Left ventricle myocardium inferior (tissue), 1 donor: ENCODE results near the gene DBH. TPM values are rescaled to one million over a fixed set of nuclear protein-coding genes. Genes with fewer than 3 reads are reported as not detected.

ENCODE experiments used
- DNase-seq: peaks from one replicate; pipeline ENCODE4 v3.0.0-alpha.2; 2020
- H3K27ac ChIP-seq: fragments of 200-600 bp; replicated peaks from 2 replicates; pipeline ENCODE4 v1.8.0; 2021
- H3K27me3 ChIP-seq: fragments of 200-600 bp; 2 replicates; pipeline ENCODE4 v1.8.0; 2021; ENCODE audit warnings: low read depth
- H3K36me3 ChIP-seq: fragments of 200-600 bp; 2 replicates; pipeline ENCODE4 v1.8.0; 2021
- H3K4me1 ChIP-seq: fragments of 200-600 bp; 2 replicates; pipeline ENCODE4 v1.8.0; 2021
- H3K4me3 ChIP-seq: fragments of 200-600 bp; 2 replicates; pipeline ENCODE4 v1.8.0; 2021; ENCODE audit warnings: mild to moderate bottlenecking, moderate library complexity
- H3K9me3 ChIP-seq: fragments of 200-600 bp; replicated peaks from 2 replicates; pipeline ENCODE4 v1.8.0; 2021
- intact Hi-C: fragments of 100-400 bp; cut with micrococcal nuclease; formaldehyde crosslinking; loops from one replicate; pipeline ENCODE4 v1.11.0; 2022
- total RNA-seq: library from RNA; stranded (reverse); fragmentation: NEBNext Ultra II Directional; extraction: Animal tissue kit (Norgen Biotek cat#: 25700); gene quantifications from one replicate; pipeline ENCODE4 v1.2.1, GENCODE V29; 2021
- TF ChIP-seq, protein P1 (sequence below): fragments of 200-600 bp; IDR thresholded peaks from 2 replicates; pipeline ENCODE4 v1.8.0; 2021; ENCODE audit warnings: antibody characterized with exemption, mild to moderate bottlenecking, borderline replicate concordance
- donor health status: DM: no; HTN: yes; CAD: no; lungs with severe emphysema.

The DBH gene
- total RNA-seq, 1 donor from 2014 or later = not detected

DNA sequence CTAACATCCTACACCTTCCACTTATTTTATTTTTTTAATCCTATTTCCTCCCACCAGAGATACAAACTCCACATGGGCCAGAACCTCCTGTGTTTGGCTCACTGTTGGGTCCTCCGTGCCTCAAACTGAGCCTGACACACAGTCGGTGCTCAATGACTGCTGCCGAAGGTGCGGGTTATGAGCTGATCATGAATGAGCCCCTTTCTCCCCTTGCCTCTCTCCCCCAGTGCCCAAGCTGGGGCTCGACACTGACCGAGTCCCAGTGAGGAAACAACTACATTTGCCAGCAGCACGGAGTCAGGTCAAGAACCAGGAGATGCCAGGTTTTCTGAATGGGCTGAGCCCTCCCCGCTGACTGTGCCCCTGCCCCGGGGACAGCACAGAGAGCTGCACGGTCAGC is 57.0 kb downstream of the DBH start:
- Histone ChIP-seq H3K4me3 (no peak overlapping the region), H3K27me3 (peaks cover 39% of the 10 kb centered on the region), H3K27ac (no peak overlapping the region), H3K36me3 (no peaks in the 10 kb centered on the region), H3K9me3 (no peaks in the 10 kb centered on the region), H3K4me1 (no peaks in the 10 kb centered on the region)
- peak; percentile 7 for DNase-seq
- TF ChIP-seq, protein P1, sequence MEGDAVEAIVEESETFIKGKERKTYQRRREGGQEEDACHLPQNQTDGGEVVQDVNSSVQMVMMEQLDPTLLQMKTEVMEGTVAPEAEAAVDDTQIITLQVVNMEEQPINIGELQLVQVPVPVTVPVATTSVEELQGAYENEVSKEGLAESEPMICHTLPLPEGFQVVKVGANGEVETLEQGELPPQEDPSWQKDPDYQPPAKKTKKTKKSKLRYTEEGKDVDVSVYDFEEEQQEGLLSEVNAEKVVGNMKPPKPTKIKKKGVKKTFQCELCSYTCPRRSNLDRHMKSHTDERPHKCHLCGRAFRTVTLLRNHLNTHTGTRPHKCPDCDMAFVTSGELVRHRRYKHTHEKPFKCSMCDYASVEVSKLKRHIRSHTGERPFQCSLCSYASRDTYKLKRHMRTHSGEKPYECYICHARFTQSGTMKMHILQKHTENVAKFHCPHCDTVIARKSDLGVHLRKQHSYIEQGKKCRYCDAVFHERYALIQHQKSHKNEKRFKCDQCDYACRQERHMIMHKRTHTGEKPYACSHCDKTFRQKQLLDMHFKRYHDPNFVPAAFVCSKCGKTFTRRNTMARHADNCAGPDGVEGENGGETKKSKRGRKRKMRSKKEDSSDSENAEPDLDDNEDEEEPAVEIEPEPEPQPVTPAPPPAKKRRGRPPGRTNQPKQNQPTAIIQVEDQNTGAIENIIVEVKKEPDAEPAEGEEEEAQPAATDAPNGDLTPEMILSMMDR = no peak
- intact Hi-C loops = no loop called here

DNA sequence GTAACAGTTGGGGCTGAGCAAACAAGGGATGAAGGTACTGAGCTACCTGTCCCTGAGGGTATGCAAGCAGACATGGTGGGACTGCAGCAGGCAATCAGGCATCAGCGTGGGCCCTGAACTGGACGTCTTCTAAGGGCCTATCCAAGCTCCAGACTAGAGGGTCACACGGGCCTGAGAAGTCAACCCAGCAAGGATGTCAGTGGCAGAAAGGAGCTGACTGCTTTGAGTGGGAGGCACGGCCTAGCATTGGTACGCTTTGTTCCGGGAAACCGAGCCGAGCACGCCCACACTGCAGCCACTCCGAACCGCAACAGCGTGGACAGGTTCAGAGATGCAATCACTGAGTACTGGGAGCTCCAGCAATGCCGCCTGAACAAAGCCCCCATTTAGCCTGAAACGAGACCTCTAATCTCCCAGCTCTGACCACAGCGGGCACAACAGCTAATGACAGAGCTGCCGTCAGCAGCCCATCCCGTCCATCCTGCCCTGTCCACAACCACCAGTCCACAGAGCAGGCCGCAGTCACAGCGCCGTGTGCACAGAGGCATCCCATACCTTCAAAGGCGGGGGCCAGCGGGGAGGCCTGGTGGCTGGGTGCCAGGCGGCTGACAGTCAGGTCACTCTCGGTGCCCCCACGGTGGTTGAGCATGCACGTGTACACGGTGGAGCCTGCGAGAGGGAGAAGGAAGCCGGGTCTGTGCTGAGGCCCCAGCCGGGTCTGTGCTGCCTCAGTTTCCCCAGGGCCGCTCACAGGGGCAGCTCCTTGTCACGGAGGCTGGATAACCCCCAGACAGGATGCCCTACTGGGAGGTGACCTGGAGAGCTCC is 57.8 kb downstream of the DBH start:
- no peaks in the 10 kb centered on the region for H3K4me1 ChIP-seq
- H3K36me3 ChIP-seq = no peaks in the 10 kb centered on the region
- no peak overlapping the region for H3K4me3 ChIP-seq
- peaks cover 39% of the 10 kb centered on the region for H3K27me3 ChIP-seq
- no peak overlapping the region for H3K27ac ChIP-seq
- intact Hi-C loops = no loop called here
- H3K9me3 ChIP-seq = no peaks in the 10 kb centered on the region
- DNase-seq = peak; percentile 12
- TF ChIP-seq, protein P1 = no peak

DNA sequence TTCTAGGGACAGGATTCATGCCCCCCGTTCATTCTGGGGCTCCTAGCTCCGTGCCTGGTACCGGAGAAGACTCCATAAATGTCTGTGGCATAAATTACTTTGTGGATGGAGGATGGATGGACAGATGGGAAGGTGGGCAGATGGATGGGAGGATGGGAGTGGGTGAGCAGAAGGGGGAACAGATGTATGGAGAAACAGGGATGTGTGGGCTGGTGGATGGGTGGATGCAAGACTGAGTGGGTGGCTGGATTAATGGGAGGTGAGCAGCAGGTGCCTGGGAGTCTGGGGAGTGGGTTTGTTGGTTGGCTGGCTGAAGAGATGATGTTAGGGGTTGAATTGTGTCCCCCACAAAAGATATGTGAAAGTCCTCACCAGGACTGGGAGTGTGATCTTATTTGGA is 58.5 kb downstream of the DBH start:
- peaks cover 39% of the 10 kb centered on the region for H3K27me3 ChIP-seq
- DNase-seq = no peak
- no peaks in the 10 kb centered on the region for H3K4me1 ChIP-seq
- H3K4me3 ChIP-seq = no peak overlapping the region
- H3K27ac ChIP-seq = no peak overlapping the region
- H3K36me3 ChIP-seq = no peaks in the 10 kb centered on the region
- TF ChIP-seq, protein P1 = no peak
- H3K9me3 ChIP-seq = no peaks in the 10 kb centered on the region
- intact Hi-C loops = no loop called here

DNA sequence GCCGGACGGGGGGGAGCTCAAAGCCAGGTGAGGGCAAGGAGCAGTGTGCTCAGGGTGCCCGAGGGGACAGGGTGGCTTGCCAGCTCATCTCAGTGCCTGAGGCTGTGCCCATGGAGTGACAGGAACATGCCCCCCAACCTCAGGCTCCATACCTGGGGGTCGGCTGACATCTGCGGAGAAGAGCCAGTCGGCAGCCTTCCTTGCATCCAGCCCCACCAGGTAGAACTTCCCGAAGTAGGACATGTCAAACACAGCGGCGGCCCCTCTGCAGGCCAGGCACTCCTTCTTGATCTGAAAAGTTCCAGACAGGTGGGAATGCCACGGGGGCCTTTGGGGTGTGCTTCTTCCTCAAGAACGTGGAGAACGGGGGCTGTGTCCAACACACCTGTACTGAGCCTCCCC is 59.9 kb downstream of the DBH start:
- intact Hi-C loops = no loop called here
- Histone ChIP-seq H3K4me3 (no peak overlapping the region), H3K27ac (no peak overlapping the region), H3K27me3 (peaks cover 51% of the 10 kb centered on the region), H3K4me1 (no peaks in the 10 kb centered on the region), H3K9me3 (no peaks in the 10 kb centered on the region), H3K36me3 (no peaks in the 10 kb centered on the region)
- TF ChIP-seq, protein P1 = no peak
- DNase-seq = peak; percentile 5

DNA sequence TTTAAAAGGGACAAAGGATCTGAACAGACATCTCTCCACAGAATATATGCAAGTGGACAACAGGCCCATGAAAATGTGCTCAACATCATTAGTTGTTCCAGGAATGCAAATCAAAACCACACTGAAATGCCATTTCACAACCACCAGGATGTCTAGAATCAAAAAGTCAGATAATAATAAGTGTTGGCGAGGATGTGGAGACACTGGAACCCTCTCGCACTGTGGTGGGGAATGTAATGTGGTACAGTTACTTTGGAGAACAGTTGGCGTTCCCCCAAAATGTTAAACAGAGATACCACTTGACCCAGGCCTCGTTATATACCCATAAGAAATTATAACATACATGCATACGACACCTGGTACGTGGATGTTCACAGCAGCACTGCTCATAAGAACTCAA is 63.4 kb downstream of the DBH start:
- no peaks in the 10 kb centered on the region for H3K9me3 ChIP-seq
- DNase-seq = no peak
- peaks cover 15% of the 10 kb centered on the region for H3K4me1 ChIP-seq
- intact Hi-C loops = no loop called here
- peaks cover 56% of the 10 kb centered on the region for H3K27me3 ChIP-seq
- H3K36me3 ChIP-seq = no peaks in the 10 kb centered on the region
- no peak overlapping the region for H3K4me3 ChIP-seq
- TF ChIP-seq, protein P1 = no peak
- no peak overlapping the region for H3K27ac ChIP-seq
